Neuron (in vitro differentiated cells): ENCODE results near the gene SCO2.

ENCODE experiments used
- H2AFZ ChIP-seq: one replicate; pipeline ENCODE4 v1.6.1; 2013; ENCODE audit warnings: low read depth, mild to moderate bottlenecking, inconsistent platforms, low read length, moderate library complexity
- H3K27me3 ChIP-seq: one replicate; pipeline ENCODE4 v1.6.1; 2013; ENCODE audit warnings: low read length; ENCODE audit not compliant: insufficient read depth
- H3K36me3 ChIP-seq: one replicate; pipeline ENCODE4 v1.6.1; 2013; ENCODE audit warnings: low read length; ENCODE audit not compliant: insufficient read depth
- H3K4me1 ChIP-seq: one replicate; pipeline ENCODE4 v1.6.1; 2013; ENCODE audit warnings: low read length; ENCODE audit not compliant: insufficient read depth
- H3K4me3 ChIP-seq: 2 replicates; pipeline ENCODE4 v1.5.1; 2013; ENCODE audit warnings: mild to moderate bottlenecking, low read length, moderate library complexity
- H3K9me3 ChIP-seq: one replicate; pipeline ENCODE4 v1.6.1; 2013; ENCODE audit warnings: low read length

Gene SCO2

GRCh38 chr22:50504369-50505211, 20.8 kb downstream of the SCO2 start:
- H3K36me3 ChIP-seq: peaks cover 31% of the 10 kb centered on the region
- H3K4me3 ChIP-seq: no peak overlapping the region
- no peaks in the 10 kb centered on the region for H3K27me3 ChIP-seq
- no peaks in the 10 kb centered on the region for H3K9me3 ChIP-seq
- H3K4me1 ChIP-seq: peaks cover 21% of the 10 kb centered on the region
- no peak overlapping the region for H2AFZ ChIP-seq

DNA sequence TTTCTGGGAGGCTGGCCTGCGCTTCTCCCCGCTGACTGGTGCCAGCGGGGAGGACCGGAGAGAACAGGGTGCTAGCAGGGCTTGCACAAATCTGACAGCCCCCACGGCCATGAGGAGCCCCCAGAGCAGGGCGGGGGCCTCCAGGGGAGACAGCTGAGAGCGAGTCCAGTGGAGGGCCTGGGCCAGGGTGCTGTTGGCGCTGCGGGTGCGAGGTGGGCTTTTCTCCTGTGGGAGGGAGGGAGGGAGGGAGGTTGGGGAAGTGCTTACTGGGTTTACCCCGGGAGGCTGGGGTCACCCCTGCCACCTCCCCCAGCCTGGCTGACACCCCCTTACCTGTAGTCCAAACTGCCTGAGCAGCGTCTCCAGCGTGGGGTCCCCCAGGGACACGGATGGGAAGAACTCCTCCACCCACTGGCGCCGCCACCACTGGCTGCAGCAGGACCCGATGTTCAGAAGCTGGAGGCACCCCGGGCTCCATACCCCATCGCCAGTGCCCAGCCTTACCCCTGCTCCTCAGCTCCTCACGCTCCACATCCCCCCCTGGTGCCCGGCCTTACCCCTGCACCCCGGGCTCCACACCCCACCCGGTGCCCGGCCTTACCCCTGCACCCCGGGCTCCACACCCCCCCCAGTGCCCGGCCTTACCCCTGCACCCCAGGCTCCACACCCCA, 21.8 kb downstream of the SCO2 start:
- H3K4me1 ChIP-seq: peaks cover 11% of the 10 kb centered on the region
- no peaks in the 10 kb centered on the region for H3K27me3 ChIP-seq
- no peak overlapping the region for H2AFZ ChIP-seq
- H3K4me3 ChIP-seq: no peak overlapping the region
- H3K36me3 ChIP-seq: peaks cover 31% of the 10 kb centered on the region
- no peaks in the 10 kb centered on the region for H3K9me3 ChIP-seq

- Histone ChIP-seq H3K9me3 (no peaks in the 10 kb centered on the region), H3K27me3 (no peaks in the 10 kb centered on the region), H3K4me1 (peaks cover 9% of the 10 kb centered on the region), H3K4me3 (no peak overlapping the region), H2AFZ (no peak overlapping the region), H3K36me3 (peaks cover 31% of the 10 kb centered on the region)
These were observed 22.5 kb downstream of the SCO2 start for GRCh38 chr22:50502628-50503474.

DNA sequence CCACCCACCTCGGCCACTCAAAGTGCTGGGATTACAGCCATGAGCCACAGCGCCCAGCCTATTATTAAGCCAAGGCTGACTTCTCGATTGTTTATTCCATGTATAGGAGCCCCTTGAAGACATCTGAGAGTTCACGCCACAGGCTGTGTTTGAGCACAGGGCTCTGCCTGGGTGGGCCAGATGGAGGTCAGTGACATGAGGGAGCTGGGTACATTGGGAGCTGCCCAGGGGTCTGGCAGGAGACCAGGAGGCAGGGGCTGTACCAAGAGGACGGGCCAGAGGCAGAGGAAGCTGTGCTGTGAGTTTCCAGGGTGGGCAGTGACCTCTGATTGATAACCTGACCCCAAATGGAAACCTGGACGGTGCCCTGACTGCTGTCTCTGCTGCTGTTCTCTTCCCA, 23.3 kb downstream of the SCO2 start:
- peaks cover 9% of the 10 kb centered on the region for H3K4me1 ChIP-seq
- H3K9me3 ChIP-seq: no peaks in the 10 kb centered on the region
- no peaks in the 10 kb centered on the region for H3K27me3 ChIP-seq
- H3K36me3 ChIP-seq: peaks cover 31% of the 10 kb centered on the region
- H3K4me3 ChIP-seq: no peak overlapping the region
- H2AFZ ChIP-seq: no peak overlapping the region

- H2AFZ ChIP-seq: no peak overlapping the region
- H3K27me3 ChIP-seq: no peaks in the 10 kb centered on the region
- H3K9me3 ChIP-seq: no peaks in the 10 kb centered on the region
- H3K4me3 ChIP-seq: no peak overlapping the region
- peaks cover 23% of the 10 kb centered on the region for H3K36me3 ChIP-seq
- no peaks in the 10 kb centered on the region for H3K4me1 ChIP-seq
These were observed 24.9 kb downstream of the SCO2 start for GRCh38 chr22:50500452-50500851.

DNA sequence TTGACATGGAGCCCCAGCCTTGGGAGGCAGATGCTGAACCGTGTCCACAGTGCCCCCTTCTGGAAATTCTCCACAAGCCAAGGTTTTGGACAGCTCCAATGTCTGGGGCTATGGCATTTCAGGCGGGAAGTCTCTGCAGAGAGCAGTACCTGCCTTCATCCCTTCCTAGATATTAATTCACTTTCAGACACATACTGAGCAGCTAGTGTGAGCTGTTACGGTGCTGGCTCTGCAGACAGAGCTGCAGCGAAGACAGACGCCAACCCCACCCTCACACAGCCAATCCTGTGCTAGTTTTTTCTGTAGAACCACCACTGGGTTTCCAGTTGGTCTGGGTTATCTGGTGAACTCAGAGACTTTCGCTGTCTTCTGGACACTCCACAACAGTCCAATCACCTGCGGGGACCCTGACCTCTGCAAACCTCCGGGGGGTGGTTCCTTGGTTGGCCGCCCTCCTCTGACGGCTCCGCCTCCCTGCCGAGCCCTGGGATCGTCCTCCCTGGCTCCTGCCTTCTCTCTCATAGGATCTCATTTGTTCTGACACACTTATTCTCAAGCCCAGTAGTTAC, 27.0 kb downstream of the SCO2 start:
- H3K27me3 ChIP-seq: no peaks in the 10 kb centered on the region
- H2AFZ ChIP-seq: no peak overlapping the region
- H3K4me3 ChIP-seq: no peak overlapping the region
- no peaks in the 10 kb centered on the region for H3K9me3 ChIP-seq
- H3K4me1 ChIP-seq: no peaks in the 10 kb centered on the region
- peaks cover 12% of the 10 kb centered on the region for H3K36me3 ChIP-seq

DNA sequence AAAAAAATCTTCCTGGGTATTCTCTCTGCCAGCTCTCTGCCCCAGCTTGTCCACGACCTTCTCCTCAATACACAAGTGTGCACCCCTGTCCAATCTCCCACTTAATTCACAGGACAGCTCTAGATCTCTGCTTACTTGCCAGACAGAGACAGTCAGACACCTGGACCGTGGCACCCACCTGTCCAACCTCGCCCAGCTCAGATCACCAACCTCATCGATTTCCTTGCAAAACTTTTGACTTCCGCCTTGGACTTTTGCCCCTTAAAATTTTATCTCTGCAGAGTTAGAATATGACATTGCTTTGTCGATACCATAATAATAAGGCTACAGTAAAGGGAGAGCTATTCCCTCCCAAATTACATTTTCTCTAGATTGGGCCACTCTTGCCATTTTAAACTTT, 28.3 kb downstream of the SCO2 start:
- H2AFZ ChIP-seq: no peak overlapping the region
- H3K9me3 ChIP-seq: no peaks in the 10 kb centered on the region
- H3K4me1 ChIP-seq: no peaks in the 10 kb centered on the region
- no peak overlapping the region for H3K4me3 ChIP-seq
- no peaks in the 10 kb centered on the region for H3K27me3 ChIP-seq
- H3K36me3 ChIP-seq: no peaks in the 10 kb centered on the region

DNA sequence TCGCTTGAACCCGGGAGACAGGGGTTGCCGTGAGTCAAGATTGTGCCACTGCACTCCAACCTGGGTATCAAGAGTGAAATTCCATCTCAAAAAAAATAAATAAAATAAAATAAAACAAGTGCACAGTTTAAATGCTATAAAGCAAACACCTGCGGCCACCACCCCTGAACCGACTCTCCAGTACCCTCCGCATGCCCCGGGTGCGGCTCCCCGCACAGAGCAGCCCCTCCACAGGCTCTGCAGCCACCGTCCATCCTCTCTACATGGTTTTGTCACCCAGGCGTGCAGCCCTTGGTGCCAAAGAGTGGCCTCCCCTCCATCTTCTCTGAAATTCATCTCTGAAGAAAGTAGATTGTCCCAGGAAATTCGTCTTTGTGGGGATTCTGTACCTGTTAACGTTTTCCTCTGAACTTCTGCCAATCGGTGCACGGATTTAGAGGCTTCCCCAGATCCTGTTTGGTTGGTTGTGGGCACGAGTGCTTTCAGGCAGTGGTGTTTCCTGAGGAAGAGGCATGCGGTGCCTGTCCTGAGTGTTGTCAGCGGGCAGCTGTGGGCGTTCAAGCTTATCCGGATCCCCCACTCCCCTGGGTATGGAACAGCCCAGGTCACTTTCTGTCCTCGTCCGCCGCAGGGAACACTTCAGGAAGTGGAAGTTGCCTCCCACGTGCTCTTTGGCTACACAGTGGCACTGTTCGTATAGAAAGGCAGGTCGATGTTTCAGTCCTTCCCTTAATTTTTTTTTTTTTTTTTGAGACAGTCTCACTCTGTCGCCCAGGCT, 34.7 kb downstream of the SCO2 start:
- Histone ChIP-seq H3K4me3 (no peak overlapping the region), H2AFZ (no peak overlapping the region), H3K36me3 (no peaks in the 10 kb centered on the region), H3K4me1 (no peaks in the 10 kb centered on the region), H3K9me3 (no peaks in the 10 kb centered on the region), H3K27me3 (peaks cover 11% of the 10 kb centered on the region)

- Histone ChIP-seq H3K36me3 (no peaks in the 10 kb centered on the region), H3K27me3 (peaks cover 13% of the 10 kb centered on the region), H2AFZ (no peak overlapping the region), H3K4me1 (no peaks in the 10 kb centered on the region), H3K9me3 (no peaks in the 10 kb centered on the region), H3K4me3 (no peak overlapping the region)
These were observed 35.8 kb downstream of the SCO2 start for GRCh38 chr22:50489363-50490243.

DNA sequence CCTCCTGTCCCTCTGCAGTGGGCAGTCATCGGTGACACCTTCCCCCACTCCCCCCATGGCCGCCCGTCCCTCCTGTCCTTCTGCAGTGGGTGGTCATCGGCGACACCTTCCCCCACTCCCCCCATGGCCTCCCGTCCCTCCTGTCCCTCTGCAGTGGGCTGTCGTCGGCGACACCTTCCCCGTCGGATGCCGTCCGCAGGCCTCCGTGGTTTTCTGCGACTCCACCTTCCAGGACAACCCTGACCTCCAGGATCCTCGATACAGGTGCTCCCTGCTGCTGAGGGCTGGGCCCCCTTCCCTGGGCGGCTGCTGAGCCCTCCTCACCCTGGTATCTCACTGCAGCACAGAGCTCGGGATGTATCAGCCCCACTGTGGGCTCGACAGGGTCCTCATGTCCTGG, 36.5 kb downstream of the SCO2 start:
- Histone ChIP-seq H3K36me3 (no peaks in the 10 kb centered on the region), H3K4me3 (no peak overlapping the region), H3K27me3 (peaks cover 16% of the 10 kb centered on the region), H3K9me3 (no peaks in the 10 kb centered on the region), H3K4me1 (no peaks in the 10 kb centered on the region), H2AFZ (no peak overlapping the region)

GRCh38 chr22:50488006-50488677, 37.3 kb downstream of the SCO2 start:
- Histone ChIP-seq H3K9me3 (no peaks in the 10 kb centered on the region), H3K4me1 (no peaks in the 10 kb centered on the region), H3K4me3 (no peak overlapping the region), H3K27me3 (peaks cover 24% of the 10 kb centered on the region), H2AFZ (no peak overlapping the region), H3K36me3 (no peaks in the 10 kb centered on the region)
